Ovary (tissue), 3 donors: ENCODE measurements around the gene ERC1.

Experiments used
- CTCF ChIP-seq, 3 donors: fragments of 450-650 bp in 2 of 3; fragments of 200-600 bp in 1 of 3; IDR thresholded peaks; one replicate each; pipeline versions ENCODE4 v1.5.1 to v1.8.0; 2016 to 2022; ENCODE audit warnings: antibody characterized with exemption in 3 of 3, mild to moderate bottlenecking in 1 of 3
- EP300 ChIP-seq: sonication (generic); formaldehyde crosslinking; IDR thresholded peaks from one replicate; pipeline ENCODE4 v1.6.1; 2017; ENCODE audit warnings: antibody characterized with exemption
- POLR2A ChIP-seq: fragments of 450-650 bp; IDR thresholded peaks from one replicate; pipeline ENCODE4 v1.6.1; 2017; ENCODE audit warnings: antibody characterized with exemption, mild to moderate bottlenecking, moderate library complexity
- donor health status: DM: no; HTN: no; CAD: no.

GRCh38 chr12:1138691-1139090 is 147.7 kb downstream of the ERC1 start:
- TF ChIP-seq CTCF (IDR thresholded peaks at IDR 0.05) = no peak
- TF ChIP-seq POLR2A = no peak
- no peak for TF ChIP-seq EP300
